ENCODE measurements around the gene RIN3.
"Not testable (repeated sequence)": the region's sequence is repeated elsewhere in the genome, so short reads cannot be mapped to it uniquely, and the experiment has no call there.

Gene RIN3

DNA sequence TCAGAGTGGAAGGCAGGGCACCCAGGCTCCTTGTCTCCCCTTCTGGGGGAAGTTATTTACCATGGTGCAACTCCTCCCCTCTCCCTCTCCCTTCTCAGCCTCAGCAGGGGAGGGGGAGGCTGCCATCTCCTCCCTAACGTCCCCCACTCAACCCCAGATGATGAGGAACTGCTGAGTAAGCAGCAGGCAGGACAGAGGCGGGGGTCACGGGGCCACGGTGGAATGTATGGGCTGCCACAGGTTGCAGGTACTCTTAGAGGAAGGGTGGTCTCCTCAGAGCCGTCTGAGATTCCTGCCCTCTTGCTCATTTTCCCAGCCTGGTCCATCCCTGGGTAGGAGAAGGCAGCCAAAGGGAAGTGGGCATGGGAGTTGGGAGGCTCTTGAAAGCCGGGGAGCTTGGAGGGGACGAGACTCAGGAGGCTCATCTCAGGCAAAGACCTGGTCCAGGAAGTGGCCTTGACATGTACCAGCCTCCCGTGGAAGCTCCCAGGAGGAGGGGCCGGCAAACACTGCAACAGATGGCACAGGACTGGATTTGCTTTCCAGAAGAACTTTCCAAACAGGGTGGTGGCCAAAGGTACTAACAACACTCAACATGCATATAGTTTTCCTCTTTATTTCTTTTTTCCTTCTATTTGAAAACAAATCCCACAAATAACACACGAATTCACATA lies 19.0 kb downstream of the RIN3 start:
- TF ChIP-seq, protein P1, sequence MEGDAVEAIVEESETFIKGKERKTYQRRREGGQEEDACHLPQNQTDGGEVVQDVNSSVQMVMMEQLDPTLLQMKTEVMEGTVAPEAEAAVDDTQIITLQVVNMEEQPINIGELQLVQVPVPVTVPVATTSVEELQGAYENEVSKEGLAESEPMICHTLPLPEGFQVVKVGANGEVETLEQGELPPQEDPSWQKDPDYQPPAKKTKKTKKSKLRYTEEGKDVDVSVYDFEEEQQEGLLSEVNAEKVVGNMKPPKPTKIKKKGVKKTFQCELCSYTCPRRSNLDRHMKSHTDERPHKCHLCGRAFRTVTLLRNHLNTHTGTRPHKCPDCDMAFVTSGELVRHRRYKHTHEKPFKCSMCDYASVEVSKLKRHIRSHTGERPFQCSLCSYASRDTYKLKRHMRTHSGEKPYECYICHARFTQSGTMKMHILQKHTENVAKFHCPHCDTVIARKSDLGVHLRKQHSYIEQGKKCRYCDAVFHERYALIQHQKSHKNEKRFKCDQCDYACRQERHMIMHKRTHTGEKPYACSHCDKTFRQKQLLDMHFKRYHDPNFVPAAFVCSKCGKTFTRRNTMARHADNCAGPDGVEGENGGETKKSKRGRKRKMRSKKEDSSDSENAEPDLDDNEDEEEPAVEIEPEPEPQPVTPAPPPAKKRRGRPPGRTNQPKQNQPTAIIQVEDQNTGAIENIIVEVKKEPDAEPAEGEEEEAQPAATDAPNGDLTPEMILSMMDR (IDR thresholded peaks at IDR 0.05; ENCODE audit: extremely low read depth, missing control alignments): no peak
- DNase-seq (ENCODE audit: low spot score): no peak

DNA sequence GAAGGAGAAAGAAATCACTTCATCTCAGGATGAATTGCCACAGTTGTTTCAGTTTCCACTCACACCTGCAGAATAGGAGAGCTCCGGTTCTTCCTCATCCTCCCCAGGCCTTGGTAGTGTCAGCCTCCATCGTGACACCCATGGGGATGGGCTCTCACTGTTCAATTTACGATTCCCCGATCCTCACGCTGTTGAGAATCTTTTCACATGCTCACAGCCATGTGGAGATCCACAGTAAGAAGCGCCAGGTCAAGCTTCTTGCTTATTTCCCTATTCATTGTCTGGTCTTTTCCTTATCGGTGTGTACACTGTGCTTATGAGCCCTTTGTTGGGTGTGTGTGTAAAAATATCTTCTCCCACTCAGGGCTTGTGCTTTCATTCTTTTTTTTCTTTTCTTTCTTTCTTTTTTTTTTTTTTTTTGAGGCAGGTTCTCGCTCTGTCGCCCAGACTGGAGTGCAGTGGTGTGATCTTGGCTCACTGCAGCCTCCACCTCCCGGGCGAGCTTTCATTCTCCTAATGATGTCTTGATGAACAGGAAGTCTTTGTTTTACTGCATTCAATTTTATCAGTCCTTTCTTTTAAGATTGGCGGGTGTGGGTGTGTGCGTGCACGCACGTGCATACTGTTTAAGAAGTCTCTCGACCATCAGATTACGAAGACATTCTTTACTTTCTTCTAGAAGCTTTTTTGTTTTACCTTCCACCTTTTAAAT lies 21.5 kb downstream of the RIN3 start:
- no peak for DNase-seq (ENCODE audit: low spot score)
- TF ChIP-seq, protein P1 (IDR thresholded peaks at IDR 0.05; ENCODE audit: extremely low read depth, missing control alignments): no peak

DNA sequence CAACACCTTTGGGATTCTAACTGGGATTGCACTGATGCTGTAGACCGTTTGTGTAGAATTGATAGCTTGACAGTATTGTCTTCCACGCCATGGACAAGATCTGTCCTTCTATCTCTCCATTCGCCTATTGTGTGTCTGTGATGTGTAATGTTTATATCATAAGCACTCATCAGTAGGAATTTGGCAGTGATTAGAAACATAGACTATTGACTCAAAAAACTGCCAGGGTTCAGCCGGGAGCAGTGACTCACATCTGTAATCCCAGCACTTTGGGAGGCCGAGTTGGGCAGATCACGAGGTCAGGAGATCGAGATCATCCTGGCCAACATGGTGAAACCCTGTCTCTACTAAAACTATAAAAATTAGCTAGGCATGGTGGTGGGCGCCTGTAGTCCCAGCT lies 22.6 kb downstream of the RIN3 start:
- DNase-seq (ENCODE audit: low spot score): not testable (repeated sequence)

DNA sequence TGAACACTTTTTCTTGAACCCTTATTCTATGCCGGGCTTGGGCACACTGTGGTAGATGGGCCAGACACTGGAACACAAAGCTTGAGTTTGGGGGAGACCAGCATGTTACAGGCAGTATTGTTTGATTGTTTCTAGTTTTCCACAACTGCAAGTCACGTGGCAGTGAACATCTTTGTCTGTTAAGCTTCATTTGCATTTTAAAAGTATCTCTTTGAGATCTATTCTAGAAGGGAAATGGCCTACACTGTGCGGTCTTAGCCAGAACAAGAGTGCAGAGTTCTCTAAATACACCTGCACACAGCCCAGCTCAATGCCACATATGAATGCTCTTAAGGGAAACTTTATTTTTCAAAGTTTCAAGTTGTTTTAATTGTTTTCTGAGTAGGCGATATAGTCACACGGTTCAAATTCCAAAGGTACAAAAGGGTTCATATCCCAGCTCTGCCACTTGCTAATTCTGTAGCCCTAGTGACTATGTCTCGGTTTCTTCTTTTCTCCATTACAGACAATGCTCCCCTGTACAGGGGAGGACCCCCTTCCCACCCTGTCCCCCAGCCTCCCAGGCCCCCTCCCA lies 24.9 kb downstream of the RIN3 start:
- TF ChIP-seq, protein P1 (IDR thresholded peaks at IDR 0.05; ENCODE audit: extremely low read depth, missing control alignments): no peak
- peak; percentile 60 for DNase-seq (ENCODE audit: low spot score)

DNA sequence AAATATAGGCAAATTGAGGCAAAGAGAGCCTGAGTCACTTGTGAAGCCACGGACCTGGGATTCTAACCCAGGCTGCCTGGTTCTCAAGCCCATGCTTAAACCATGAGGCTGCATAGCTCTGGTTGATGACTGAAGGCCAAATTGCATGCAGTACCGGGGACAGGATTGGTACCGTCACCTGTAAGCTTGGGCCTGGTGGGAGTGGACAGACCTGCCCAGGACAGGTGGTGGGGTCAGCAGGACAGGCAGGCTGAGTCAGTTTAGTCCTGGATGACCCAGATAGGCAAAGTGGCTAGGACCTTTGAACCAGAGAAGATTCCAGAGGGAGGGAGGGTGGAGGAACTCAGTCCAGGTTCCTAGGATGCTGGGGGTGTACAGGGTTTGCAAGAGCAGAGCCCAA lies 25.8 kb downstream of the RIN3 start:
- no peak for DNase-seq (ENCODE audit: low spot score)
- TF ChIP-seq, protein P1 (IDR thresholded peaks at IDR 0.05; ENCODE audit: extremely low read depth, missing control alignments): no peak

DNA sequence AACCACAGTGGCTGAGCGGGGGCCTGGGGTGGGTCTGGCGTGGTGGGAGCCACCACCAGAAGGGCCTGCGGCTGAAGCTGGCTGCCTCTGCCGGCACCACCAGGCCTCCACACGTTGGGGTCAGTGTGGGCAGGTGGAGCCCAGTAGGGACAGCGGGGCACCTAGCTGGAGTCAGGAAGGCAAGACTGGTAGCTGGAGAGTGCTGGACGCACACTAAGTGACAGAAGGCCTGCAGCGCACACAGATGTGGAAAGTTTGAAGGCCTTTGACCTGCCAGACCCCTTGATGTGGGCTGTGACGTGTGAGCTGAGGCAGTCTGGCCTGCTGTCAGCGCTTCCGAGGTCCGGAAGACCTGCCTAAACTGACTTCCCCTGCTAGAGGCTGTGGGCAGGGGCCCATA lies 26.3 kb downstream of the RIN3 start:
- no peak for DNase-seq (ENCODE audit: low spot score)
- TF ChIP-seq, protein P1 (IDR thresholded peaks at IDR 0.05; ENCODE audit: extremely low read depth, missing control alignments): no peak

DNA sequence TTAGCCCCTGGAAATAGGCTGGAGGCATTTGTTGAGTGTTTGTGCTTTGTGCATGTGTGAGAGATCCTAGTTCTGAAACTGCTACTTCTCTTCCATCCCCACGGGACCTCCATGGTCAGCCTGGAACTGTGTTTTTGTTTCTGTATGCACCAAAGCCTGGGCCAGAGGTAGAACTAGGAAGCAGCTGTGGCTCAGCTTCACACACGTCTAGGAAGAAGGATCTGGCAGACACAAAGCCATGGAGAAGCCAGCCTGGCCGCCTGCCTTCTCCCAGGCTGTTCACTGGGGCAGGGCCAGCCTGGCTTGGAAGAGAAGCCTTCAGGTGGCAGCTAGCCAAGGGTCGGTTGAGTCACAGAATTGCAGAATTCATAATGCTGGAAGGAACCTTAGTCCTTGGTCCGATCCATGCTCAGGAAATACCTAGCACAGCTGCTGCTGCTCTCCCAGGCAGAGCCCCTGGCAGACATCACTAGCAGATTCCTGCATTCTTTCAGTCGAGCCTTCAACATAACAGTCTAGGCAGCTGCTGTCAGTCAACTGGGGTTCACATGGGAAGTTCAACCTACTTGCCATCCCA lies 27.0 kb downstream of the RIN3 start:
- TF ChIP-seq, protein P1 (IDR thresholded peaks at IDR 0.05; ENCODE audit: extremely low read depth, missing control alignments): no peak
- no peak for DNase-seq (ENCODE audit: low spot score)
